ENCODE measurements around the gene VEGFB.

Gene VEGFB

DNA sequence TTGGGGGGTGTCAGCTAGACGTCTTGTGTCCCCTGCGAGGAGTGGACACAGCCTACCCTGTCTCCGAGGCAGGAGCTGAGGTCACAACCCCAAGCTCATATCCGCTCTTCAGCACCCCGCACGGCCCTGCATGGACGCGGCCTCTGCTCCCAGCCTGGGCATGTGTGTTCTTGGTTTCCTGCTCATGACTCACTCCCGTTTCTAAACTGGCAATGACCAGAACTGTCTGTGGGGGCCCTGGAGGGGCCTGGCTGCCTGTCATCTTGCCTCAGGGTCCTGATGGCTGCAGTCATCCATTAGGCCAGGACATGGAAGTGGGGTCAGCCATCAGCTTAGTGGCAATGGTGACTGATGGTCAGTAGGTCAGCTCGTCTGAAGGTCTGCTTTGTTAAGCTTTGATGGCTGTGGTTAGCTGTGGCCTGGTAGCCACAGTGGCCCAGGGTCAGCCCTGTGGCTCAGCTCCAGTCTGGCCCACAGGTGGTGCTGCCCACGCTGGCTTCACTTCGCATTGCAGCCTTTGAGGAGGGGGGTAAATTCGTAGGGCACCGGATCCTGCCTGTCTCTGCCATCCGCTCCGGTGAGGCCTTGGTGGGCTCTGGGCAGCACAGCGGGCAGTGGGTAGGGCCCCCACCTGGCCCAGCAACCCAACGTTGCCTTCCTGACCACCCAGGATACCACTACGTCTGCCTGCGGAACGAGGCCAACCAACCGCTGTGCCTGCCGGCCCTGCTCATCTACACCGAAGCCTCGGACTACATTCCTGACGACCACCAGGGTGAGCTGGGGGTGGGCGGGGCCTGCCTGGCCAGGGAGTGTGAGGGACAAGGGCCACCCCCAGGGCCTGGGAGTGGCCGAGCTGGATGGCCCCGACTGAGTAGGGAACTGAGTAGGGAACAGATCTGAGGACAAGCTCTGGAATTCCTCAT, 28.9 kb downstream of the VEGFB start:
- H3K4me3 ChIP-seq (ENCODE audit: low read depth, low read length) = no peak overlapping the region
- no peak for TF ChIP-seq CTCF (IDR thresholded peaks at IDR 0.05; ENCODE audit: borderline replicate concordance, insufficient read depth, low read depth, low read length)

GRCh38 chr11:64263947-64264317, 29.5 kb downstream of the VEGFB start:
- TF ChIP-seq CTCF (IDR thresholded peaks at IDR 0.05; ENCODE audit: borderline replicate concordance, insufficient read depth, low read depth, low read length) = no peak
- no peak overlapping the region for H3K4me3 ChIP-seq (ENCODE audit: low read depth, low read length)

DNA sequence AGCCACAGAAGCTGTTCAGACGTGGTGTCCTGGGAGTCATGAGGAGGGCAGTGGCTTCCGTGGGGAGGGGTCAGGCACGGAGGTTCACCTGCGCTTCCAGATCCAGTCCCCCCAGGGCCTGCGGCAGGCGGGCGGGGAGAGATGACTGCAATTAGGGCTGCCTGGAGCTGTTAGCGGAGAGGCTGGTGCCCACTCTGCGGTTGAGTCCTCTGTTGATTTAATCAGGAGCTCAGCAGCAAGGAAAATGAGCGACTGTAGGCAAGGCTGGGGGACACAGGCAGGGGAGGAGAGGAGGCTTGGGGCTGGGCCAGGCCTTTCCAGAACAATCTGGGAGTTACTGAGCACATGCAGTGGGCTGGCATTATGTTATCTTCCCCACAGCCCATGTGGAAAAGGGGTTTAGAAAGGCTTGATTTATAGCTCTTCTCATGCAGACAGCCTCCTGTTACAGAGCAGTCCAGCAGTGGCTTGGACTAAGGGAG, 30.0 kb downstream of the VEGFB start:
- TF ChIP-seq CTCF (IDR thresholded peaks at IDR 0.05; ENCODE audit: borderline replicate concordance, insufficient read depth, low read depth, low read length) = no peak
- H3K4me3 ChIP-seq (ENCODE audit: low read depth, low read length) = no peak overlapping the region

DNA sequence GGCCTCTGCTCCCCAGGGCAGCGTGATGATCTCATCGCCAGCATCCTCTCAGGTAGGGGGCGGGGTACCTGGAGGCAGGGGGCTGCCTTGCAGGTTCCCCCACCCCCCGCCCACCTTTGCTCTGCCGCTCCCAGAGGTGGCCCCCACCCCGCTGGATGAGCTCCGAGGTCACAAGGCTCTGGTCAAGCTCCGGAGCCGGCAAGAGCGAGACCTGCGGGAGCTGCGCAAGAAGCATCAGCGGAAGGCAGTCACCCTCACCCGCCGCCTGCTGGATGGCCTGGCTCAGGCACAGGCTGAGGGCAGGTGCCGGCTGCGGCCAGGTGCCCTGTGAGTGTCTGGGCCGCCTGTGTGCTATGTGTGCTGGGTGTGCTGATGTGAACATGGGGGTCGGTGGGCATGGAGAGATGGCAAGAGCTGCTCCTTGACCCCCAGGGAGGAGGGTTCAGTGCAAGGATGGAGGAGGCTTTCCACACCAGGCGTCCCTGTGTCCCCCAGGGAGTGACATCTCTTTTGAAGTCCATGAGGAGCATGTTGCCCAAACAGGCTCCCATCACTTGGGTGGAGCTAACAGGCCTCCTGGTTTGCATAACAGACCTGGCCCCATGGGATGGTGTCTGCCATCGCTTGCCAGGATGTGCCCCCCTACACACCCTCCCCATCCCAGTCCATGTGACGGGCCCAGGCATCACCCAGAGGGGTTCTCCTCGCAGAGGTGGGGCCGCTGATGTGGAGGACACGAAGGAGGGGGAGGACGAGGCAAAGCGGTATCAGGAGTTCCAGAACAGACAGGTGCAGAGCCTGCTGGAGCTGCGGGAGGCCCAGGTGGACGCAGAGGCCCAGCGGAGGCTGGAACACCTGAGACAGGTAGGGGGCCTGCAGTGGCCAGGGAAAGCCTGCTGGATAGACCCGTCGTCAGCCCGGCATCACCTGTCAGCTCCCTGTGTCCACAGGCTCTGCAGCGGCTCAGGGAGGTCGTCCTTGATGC, 31.1 kb downstream of the VEGFB start:
- no peak for TF ChIP-seq CTCF (IDR thresholded peaks at IDR 0.05; ENCODE audit: borderline replicate concordance, insufficient read depth, low read depth, low read length)
- H3K4me3 ChIP-seq (ENCODE audit: low read depth, low read length) = no peak overlapping the region

GRCh38 chr11:64266339-64266738, 32.0 kb downstream of the VEGFB start:
- no peak for TF ChIP-seq CTCF (IDR thresholded peaks at IDR 0.05; ENCODE audit: borderline replicate concordance, insufficient read depth, low read depth, low read length)

GRCh38 chr11:64267207-64267945, 33.0 kb downstream of the VEGFB start:
- TF ChIP-seq CTCF (IDR thresholded peaks at IDR 0.05; ENCODE audit: borderline replicate concordance, insufficient read depth, low read depth, low read length) = no peak
- H3K4me3 ChIP-seq (ENCODE audit: low read depth, low read length) = no peak overlapping the region

More at GRCh38 chr11:64266339-64266738, 32.0 kb downstream of the VEGFB start:
- no peak overlapping the region for H3K4me3 ChIP-seq (ENCODE audit: low read depth, low read length)
